Measurements from ENCODE around the gene MICAL3.
"Not testable (repeated sequence)": the region's sequence is repeated elsewhere in the genome, so short reads cannot be mapped to it uniquely, and the experiment has no call there.

The MICAL3 gene

DNA sequence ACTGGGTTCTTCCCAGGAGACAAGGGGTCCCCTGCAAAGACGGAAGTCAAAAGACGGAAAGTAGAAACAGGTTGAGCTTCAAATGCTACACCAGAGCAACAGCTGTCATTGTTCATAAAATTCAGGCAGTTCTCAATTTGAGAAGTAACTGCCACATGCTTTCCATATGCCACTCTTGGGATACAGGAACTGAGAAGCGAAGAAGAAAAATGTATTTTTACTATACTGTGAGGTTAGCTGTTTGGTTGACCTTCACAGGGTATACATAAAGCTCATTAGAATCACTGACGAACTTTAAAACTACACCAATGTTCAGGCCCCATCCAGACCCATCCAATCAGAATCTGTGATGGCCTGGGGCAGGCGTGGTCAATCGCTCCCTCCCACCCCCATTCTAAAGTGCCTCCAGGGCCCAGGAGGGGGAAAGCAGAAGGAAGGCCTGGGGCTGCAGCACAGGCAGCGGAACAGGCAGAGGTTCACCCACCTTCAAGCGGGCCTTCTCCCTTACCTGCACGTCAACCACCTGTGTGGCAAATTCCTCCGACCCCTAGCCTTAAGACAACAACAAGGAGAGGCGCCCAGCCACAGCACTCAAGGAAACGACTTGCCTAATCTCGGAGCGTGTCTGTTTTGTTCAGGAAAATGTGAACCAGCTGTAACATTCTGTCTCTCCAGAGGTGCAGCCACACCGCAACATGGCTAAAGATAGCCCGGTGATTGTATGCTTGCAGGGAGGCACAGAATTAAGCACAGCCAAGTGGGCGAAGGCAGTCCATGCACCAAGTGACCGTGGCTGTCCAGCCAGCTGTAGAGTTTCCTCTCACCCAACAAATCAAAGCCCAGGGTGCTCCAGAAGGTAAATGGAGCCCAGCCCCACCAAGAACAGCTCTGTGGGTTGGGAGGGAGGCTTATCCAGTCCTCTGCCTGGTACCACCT is 82.6 kb downstream of the MICAL3 start:
- POLR2A ChIA-PET: interaction anchor here (1.4 kb wide), 1 partner anchor 134 kb away, joined by 4 read pairs; no protein-coding TSS in a partner anchor

DNA sequence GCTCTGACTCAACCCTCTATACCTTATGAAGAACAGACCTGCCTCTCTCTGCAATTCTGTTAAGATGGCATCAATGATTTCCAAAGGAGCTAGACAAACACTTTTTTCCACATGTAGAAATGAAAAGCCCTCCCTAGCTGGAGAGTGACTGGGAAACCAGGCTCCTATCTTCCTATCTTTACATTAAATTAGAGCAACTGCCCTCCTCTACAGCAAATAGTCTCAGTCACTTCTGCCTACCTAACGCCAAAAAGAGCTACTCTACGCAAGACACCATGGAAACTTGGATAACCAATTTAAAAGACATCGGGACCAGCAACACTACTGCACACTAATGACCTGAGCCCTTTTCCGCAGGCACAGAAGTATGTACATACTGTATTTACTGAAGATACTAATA is 84.8 kb downstream of the MICAL3 start:
- no peak for DNase-seq (ENCODE audit: extremely low spot score)
- ChIA-PET POLR2A (no interaction called here), CTCF (no interaction called here)
- TF ChIP-seq L3MBTL2 (conservative IDR thresholded peaks at IDR 0.05): no peak
- no peak for TF ChIP-seq ELF4 (IDR thresholded peaks at IDR 0.05)
- no peak for TF ChIP-seq TARDBP (IDR thresholded peaks at IDR 0.05)
- TF ChIP-seq FOXK2 (IDR thresholded peaks at IDR 0.05): no peak
- TF ChIP-seq ARNT (IDR thresholded peaks at IDR 0.05): no peak
- TF ChIP-seq, protein P1, sequence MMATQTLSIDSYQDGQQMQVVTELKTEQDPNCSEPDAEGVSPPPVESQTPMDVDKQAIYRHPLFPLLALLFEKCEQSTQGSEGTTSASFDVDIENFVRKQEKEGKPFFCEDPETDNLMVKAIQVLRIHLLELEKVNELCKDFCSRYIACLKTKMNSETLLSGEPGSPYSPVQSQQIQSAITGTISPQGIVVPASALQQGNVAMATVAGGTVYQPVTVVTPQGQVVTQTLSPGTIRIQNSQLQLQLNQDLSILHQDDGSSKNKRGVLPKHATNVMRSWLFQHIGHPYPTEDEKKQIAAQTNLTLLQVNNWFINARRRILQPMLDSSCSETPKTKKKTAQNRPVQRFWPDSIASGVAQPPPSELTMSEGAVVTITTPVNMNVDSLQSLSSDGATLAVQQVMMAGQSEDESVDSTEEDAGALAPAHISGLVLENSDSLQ (IDR thresholded peaks at IDR 0.05): no peak
- no peak for TF ChIP-seq FOXM1 (IDR thresholded peaks at IDR 0.05; ENCODE audit: borderline replicate concordance)
- no peak for TF ChIP-seq ZNF384 (IDR thresholded peaks at IDR 0.05)

More for the DNA sequence above, 82.6 kb downstream of the MICAL3 start:
- no peak for DNase-seq (ENCODE audit: extremely low spot score)
- CTCF ChIA-PET: no interaction called here
- TF ChIP-seq HDGF (IDR thresholded peaks at IDR 0.05; ENCODE audit: borderline replicate concordance): no peak
- TF ChIP-seq FOXA1 (IDR thresholded peaks at IDR 0.05): no peak
- TF ChIP-seq, protein P1 (IDR thresholded peaks at IDR 0.05): no peak
- TF ChIP-seq BHLHE40 (IDR thresholded peaks at IDR 0.05; ENCODE audit: borderline replicate concordance): no peak
- no peak for TF ChIP-seq FOXM1 (IDR thresholded peaks at IDR 0.05; ENCODE audit: borderline replicate concordance)

DNA sequence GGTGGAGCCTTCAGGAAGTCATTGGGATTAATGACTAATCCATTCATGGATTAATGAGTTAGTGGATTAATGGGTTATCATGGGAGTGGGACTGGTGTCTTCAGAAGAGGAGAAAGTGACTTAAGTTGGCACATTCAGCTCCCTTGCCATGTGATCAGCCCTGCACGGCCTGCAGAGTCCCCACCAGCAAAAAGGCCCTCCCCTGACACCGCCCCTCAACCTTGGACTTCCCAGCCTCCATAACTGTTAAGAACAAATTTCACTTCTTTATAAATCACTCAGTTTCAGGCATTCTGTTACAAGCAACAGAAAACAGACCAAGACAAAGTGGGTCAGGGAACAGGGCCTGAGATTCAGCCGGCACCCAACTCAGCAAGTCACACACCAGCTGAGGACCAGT is 85.3 kb downstream of the MICAL3 start:
- no peak for DNase-seq (ENCODE audit: extremely low spot score)
- CTCF ChIA-PET: no interaction called here

DNA sequence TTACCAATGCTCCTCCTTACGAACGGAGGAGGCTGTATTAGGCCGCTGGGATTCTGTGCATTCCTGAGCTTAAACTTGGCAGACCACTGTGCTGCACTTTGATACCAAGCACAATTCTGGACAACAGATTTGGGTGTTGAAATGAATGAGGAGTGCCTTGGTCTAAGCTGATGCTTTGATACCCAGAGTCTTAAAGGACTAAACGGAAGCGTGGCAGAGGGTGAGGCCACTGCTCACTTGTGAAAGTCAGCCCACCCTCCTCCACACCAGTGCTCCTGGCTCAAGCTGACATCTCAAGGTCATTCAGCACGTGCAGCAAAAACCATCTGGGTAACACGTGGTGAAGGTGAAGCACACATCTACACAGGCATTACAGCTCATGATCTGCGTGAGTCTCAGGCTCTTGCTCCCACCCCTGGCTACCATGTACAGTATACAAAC is 85.9 kb downstream of the MICAL3 start:
- DNase-seq (ENCODE audit: extremely low spot score): no peak
- POLR2A ChIA-PET: no interaction called here
- CTCF ChIA-PET: interaction anchor here (0.6 kb wide), 1 partner anchor 27 kb away, joined by 8 read pairs; no protein-coding TSS in a partner anchor
- TF ChIP-seq NFRKB (IDR thresholded peaks at IDR 0.05): no peak
- TF ChIP-seq LEF1 (IDR thresholded peaks at IDR 0.05; ENCODE audit: borderline replicate concordance): no peak
- TF ChIP-seq FOXA1 (IDR thresholded peaks at IDR 0.05): no peak
- TF ChIP-seq SUZ12 (IDR thresholded peaks at IDR 0.05): no peak
- TF ChIP-seq CTBP1 (IDR thresholded peaks at IDR 0.05; ENCODE audit: borderline replicate concordance): no peak
- TF ChIP-seq, protein P1 (IDR thresholded peaks at IDR 0.05): no peak
- TF ChIP-seq BHLHE40 (IDR thresholded peaks at IDR 0.05; ENCODE audit: borderline replicate concordance): no peak
- no peak for TF ChIP-seq HDGF (IDR thresholded peaks at IDR 0.05; ENCODE audit: borderline replicate concordance)
- no peak for TF ChIP-seq FOXM1 (IDR thresholded peaks at IDR 0.05; ENCODE audit: borderline replicate concordance)

More for the DNA sequence above, 85.3 kb downstream of the MICAL3 start:
- POLR2A ChIA-PET: no interaction called here
- TF ChIP-seq L3MBTL2 (conservative IDR thresholded peaks at IDR 0.05): no peak
- TF ChIP-seq FOXK2 (IDR thresholded peaks at IDR 0.05): no peak
- TF ChIP-seq ELF4 (IDR thresholded peaks at IDR 0.05): no peak
- TF ChIP-seq SUZ12 (IDR thresholded peaks at IDR 0.05): no peak
- TF ChIP-seq TARDBP (IDR thresholded peaks at IDR 0.05): no peak
- no peak for TF ChIP-seq ARNT (IDR thresholded peaks at IDR 0.05)
- TF ChIP-seq ZNF384 (IDR thresholded peaks at IDR 0.05): no peak

DNA sequence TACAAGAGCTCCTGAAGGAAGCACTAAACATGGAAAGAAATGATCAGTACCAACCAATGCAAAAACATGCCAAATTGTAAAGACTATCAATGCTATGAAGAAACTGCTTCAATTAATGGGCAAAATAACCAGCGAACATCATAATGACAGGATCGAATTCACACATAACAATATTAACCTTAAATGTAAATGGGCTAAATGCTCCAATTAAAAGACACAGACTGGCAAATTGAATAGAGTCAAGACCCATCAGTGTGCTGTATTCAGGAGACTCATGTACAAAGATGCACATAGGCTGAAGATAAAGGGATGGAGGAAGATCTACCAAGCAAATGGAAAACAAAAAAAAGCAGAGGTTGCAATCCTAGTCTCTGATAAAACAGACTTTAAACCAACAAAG is 91.9 kb downstream of the MICAL3 start:
- POLR2A ChIA-PET; DNase-seq (ENCODE audit: extremely low spot score); CTCF ChIA-PET: not testable (repeated sequence)

DNA sequence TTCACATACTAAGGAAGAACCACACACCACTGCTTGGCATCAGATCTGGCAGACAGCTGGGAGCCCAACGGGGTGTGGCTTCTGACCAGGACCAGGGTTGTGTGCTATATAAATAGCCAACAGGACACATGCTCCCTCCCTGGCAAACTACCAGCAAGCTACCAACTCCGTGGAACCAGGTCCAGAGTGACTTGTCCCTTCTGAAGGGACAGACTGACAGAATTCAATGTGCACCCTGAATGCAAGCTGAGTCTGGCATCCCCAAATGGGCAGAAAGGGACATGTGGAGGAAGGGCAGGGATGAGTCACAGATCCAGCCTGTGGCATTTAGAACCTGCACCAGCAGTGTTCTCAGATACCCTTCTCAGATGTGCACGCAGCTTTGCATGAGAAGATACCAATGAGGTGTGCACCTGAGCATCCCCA is 92.9 kb downstream of the MICAL3 start:
- ChIA-PET CTCF (no interaction called here), POLR2A (interaction anchor here (1.3 kb wide), 1 partner anchor 21 kb away, joined by 3 read pairs; no protein-coding TSS in a partner anchor)
- TF ChIP-seq HDGF (IDR thresholded peaks at IDR 0.05; ENCODE audit: borderline replicate concordance): no peak
- DNase-seq (ENCODE audit: extremely low spot score): no peak

DNA sequence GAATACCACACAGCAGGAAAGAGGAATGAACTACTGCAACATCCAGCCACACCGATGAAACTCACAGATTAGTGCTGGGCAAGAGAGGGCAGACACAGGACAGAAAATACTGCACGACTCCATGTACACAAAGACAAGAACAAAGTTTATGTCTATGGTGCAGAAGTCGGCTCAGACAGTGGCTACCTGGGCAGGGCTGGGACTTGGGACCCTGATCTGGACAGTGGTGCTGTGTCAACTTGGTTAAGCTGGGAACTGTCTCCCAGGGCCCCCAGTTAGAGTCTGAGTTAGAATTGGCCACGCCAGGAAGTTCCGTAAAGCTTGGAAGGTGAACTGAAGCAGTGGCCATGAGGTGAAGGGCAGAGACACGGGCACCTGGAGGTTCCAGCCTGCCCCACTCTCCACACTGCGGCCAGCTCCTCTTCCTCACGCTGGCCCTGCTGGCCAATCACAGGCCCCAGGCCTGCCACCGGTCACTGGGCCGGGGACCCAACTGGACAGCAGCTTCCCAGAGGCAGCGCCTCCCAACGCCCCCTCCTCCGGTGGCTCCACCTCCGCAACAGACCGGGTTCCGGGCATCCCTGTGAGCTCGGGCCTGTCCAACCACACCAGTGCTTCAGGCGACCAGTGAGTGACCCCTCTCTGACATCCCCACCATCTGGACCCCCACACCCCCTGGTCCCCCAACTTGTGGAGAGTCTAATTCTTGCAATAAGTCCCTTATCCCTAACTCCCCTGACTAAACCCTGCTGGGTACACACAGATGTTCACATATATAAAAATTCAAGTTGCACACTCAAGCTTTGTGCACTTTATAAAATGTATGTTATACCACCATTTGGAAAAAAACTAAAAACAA is 93.7 kb downstream of the MICAL3 start:
- no peak for DNase-seq (ENCODE audit: extremely low spot score)
- ChIA-PET CTCF (no interaction called here), POLR2A (interaction anchor here (1.3 kb wide), 1 partner anchor 22 kb away, joined by 3 read pairs; no protein-coding TSS in a partner anchor)
- TF ChIP-seq FOXM1 (IDR thresholded peaks at IDR 0.05; ENCODE audit: borderline replicate concordance): no peak
- no peak for TF ChIP-seq ARNT (IDR thresholded peaks at IDR 0.05)
- TF ChIP-seq NFRKB (IDR thresholded peaks at IDR 0.05): no peak
- no peak for TF ChIP-seq SP1 (IDR thresholded peaks at IDR 0.05)
- TF ChIP-seq ELF4 (IDR thresholded peaks at IDR 0.05): no peak
- TF ChIP-seq FOXA1 (IDR thresholded peaks at IDR 0.05): no peak
- no peak for TF ChIP-seq CTBP1 (IDR thresholded peaks at IDR 0.05; ENCODE audit: borderline replicate concordance)
- no peak for TF ChIP-seq TARDBP (IDR thresholded peaks at IDR 0.05)
